ENCODE results near the gene CKS1B.
A peak's percentile ranks its signal among the peaks of the same experiment; 100 is the strongest.

The CKS1B gene

DNA sequence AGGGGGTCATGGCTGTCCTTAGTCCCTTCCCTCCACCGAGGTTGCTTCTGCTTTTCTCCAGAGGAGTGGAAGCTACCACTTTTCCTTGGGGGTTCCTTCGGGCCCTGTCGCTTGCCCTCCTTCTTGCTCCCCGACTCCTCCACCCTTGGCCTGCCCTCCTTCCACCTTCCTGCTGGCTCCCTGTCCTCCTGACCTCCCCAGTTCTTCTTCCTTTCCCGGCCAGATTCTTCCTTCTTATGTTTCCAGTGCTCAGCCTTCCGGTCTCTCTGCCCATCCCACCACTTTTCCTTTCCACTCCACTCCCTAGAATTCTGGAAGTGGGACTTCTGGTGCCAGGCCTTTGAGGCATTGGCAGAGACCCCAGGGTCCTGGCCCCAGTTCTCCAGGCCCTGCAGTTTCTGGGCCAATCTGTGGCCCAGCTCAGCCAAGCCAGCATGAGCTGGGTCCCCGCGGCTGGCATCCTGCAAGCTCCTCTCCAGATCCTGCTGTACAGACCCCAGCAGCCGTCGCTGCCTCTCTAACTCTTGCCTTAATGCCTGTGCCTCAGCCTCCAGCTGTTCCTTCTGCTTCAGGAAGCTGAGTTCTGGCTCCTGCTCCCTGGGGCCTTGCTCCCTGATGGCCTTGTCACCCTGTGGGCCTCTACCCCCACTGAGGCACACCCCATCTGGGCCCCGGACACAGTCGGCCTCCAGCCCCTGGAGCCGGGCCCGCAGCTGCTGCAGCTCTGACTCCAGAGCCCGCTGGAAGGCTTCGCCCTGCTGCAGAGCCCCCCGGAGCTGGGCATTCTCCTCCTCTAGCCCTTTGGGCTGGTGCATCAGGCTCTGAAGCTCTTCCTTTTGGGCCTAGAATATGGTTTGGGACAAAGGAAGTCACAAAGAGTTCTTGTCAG is 28.3 kb upstream of the CKS1B start:
- DNase-seq (ENCODE audit: low read depth): no peak

DNA sequence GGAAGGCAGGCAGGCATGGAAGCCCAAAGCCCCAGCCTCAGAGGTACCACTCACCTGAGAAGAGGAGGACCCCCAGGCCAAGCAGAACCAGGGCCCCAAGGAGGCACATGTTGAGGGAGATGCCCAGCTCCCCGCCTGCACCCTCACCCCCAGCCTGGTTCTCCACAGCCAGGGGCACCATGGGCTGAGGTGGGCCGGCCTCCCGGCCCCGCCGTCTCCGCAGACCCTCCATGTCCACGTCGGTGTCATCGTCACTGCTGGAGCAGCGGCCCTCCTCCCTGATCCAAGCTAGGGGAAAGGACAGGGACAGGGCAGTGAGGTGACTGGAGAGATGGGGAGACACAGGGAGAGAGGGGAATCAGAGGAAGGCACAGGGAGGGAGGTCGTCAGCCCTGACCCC is 26.4 kb upstream of the CKS1B start:
- no peak for DNase-seq (ENCODE audit: low read depth)

DNA sequence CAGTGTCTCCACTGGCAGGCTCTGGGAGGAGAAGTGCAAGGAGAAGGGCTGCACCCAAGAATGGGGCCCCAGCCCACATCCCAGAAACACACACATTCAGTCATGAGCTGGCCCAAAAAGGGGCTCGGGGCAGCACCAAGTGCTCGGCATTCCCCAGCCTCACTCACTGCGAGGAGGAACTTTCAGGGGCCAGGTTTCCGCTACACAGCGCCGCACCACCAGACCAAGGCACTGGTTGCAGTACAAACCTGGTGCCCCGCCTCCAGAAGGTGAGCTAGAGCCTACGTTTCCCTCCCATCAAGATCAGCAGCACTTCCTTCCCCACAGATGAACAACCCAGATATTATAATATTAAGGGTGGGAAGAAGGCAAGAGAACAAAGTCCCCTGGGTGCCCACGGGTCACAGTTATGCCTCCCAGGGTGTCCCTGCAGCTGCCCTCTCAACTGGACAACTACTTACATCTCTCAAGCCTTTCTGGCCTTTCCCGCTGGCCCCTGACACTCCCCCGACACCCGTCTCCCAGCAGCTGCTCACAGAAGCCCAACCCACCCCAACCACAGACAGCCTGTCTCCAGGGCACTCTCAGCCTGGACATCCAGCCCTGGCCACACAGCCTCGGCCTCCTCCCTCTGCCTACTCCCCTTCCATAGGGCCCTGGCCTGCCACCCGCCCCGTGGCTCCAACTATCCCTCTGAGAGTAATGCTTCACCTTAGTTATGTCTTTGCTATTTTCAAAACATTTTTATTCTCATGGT is 22.4 kb upstream of the CKS1B start:
- DNase-seq (ENCODE audit: low read depth): no peak

DNA sequence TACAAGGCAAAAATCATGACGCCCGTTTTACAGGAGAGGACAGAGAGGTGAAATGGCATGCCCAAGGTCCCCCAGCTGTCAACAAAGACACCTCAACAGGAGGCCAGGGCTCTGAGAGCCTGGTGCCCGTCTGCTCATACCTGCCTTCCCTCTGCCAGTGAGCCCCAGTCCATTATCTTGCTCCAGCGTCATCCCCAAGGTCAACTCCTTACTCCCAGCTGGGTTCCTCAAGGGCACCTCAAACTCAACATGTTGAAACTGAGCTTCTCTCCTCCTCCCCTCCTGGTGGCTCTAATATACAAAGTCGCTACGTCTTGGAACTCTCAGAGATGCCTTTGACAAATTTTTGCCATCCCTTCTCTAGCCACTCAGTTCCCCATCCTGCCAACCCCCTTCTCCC is 21.8 kb upstream of the CKS1B start:
- no peak for DNase-seq (ENCODE audit: low read depth)

- no peak for DNase-seq (ENCODE audit: low read depth)
Observed at GRCh38 chr1:154953611-154954038, 20.9 kb upstream of the CKS1B start.

DNA sequence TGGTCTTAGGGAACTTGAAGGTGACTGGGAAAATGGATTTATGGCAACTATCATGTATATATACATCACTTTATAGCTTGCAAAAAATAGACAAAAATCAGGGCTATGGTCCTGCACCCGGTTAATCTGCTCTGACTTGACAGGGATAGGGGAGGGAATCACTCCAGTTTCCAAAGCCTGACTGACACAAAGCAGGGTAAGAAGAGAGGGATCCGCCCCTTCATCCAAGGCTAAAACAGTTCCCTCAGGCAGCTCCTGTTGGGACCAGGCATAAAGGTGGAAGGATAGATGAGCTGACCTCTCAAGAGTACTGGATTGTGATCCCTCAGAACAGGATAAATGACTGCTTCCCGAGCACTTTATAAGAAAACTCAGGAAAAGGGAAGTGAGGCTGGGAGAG is 19.9 kb upstream of the CKS1B start:
- no peak for DNase-seq (ENCODE audit: low read depth)

GRCh38 chr1:154955039-154955717 is 19.3 kb upstream of the CKS1B start:
- DNase-seq (ENCODE audit: low read depth): no peak

GRCh38 chr1:154955718-154956543 is 18.6 kb upstream of the CKS1B start, which contains the start of gene PBXIP1:
TSS of gene PBXIP1 (minus strand) at chr1:154956099. CDS start at chr1:154953721, 2,378 bp downstream.
- DNase-seq (ENCODE audit: low read depth): peak; percentile 80

DNA sequence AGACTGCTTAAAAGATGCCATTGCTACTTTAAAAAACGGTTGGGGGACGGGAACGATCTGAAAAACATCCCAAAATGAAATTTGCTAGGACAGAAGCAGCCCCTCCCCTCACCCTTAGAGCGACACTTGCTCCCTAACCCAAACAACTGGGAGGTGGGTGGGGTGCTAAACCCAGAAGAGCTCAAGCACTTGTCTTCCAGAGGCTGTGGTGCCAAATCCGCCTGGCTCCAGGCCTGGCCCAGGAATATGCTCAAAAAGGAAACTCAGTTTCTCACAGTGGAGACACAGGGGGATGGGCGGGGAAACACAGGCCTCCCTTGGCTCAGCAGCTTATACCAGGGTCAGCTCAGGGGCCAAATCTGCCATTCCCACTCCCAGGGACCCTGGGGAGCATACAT is 17.9 kb upstream of the CKS1B start:
- no peak for DNase-seq (ENCODE audit: low read depth)

DNA sequence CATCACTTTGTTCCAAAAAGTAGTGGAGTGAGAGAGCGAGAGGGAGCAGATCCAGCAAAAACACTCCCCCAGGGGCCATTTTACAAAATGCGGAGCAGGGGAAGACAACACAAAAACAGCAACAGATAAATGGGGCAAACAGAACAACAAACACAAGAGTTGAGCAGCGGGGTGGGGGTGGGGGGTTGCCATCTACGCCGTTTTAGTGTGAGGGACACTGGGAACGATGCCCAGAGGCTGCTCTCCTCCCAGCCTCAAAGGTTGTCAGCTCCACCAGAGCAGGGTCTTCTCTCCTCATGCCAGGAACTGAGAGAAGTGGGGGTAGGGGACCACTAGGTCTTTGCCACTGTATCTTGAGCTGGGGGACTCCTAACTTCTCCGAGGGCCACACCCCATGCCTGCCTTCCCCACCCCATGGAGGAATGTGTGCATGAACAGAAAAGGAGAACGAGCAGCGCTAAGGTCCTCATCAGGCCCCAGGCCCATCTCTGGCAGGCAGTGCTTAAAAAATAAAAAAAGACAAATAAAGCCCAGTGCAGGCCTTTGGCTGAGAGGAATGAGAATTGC is 17.3 kb upstream of the CKS1B start:
- no peak for DNase-seq (ENCODE audit: low read depth)

- no peak for DNase-seq (ENCODE audit: low read depth)
Observed at GRCh38 chr1:154958036-154958435, 16.4 kb upstream of the CKS1B start.

GRCh38 chr1:154958681-154959425 is 15.6 kb upstream of the CKS1B start:
- no peak for DNase-seq (ENCODE audit: low read depth)

DNA sequence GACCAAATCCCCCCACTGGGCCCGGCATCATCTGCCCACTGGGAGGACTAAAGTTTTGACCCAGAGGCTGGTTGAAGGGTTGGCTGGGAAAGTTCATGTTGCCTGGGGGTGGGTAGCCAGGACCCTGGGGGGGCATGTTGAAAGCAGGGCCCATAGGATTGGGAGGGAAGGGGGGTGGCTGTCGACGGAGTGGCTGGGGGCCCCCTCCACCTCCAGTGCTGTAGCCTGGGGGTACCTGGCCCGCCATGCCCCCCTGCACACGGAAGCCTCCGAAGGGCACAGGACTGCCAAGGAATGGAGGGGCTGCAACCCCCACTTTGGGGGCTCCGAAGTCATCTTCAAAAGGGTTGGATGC is 15.1 kb upstream of the CKS1B start:
- no peak for DNase-seq (ENCODE audit: low read depth)

DNA sequence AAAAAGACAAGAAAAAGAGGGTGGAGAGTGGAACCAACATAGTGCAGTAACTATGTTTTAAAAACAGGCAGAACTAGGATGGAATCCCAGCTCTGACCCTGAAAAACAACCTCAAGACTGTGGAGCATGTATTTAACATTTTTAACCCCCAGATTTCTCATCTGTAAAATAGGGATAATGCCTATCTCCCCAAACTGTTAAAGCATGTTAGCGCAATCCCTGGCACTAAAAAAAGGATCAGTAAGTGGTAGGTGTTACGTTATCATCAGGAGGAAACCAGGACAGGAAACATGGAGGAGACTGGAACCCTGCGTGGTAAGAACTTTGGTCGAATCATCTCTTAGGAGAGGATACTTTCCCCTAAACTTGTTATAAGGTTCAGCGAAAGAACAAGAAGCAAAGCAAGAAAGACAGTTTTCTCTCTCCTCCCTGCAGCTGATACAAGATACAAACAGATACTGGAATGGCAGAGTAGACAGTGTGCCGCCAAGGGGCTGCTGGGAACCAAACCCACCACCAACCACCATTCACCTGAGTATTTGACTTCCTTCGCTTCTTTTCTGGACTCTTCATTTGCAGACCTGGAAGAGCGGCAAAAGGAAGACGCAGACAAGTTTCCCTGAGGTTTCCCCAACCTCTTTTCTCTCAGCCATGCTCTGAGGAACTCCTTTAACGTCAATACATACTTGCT is 13.9 kb upstream of the CKS1B start:
- DNase-seq (ENCODE audit: low read depth): no peak

- peak; percentile 41 for DNase-seq (ENCODE audit: low read depth)
Observed at GRCh38 chr1:154961207-154962155, 13.0 kb upstream of the CKS1B start, which contains the start of gene PYGO2. TSS of gene PYGO2 (minus strand) at chr1:154961782. CDS start at chr1:154961576, 206 bp downstream.

GRCh38 chr1:154962156-154962749 is 12.2 kb upstream of the CKS1B start:
- no peak for DNase-seq (ENCODE audit: low read depth)

DNA sequence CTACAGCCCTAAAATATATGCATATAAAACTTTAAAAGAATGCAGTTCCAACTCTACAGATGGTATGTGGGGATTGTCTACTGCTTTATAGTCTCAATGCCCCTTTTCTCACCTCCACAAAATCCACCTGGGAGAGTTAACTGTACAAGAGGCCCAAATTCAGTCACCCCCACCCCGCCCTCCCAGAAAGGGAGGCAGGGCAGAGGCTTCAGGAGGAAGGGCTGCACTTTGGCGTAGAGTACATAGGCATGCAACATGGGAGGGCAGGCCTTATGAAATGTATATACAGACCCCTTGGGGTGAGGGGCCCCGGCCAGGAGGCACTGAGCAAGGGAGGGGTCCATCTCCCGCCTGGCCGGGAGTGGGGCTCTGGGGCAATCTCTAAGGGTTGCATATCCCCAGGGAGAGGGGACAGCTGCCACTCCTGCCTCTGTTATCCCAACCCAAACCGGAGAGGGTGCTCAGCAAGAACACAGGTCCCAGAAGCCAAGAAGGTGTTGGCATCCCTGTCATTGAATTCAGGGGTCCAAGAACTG is 11.6 kb upstream of the CKS1B start:
- no peak for DNase-seq (ENCODE audit: low read depth)

- no peak for DNase-seq (ENCODE audit: low read depth)
Observed at GRCh38 chr1:154963643-154964042, 10.8 kb upstream of the CKS1B start.

All from fibroblast of the conjunctiva (primary cell).